Measurements from ENCODE around the gene NPAS3.

DNA sequence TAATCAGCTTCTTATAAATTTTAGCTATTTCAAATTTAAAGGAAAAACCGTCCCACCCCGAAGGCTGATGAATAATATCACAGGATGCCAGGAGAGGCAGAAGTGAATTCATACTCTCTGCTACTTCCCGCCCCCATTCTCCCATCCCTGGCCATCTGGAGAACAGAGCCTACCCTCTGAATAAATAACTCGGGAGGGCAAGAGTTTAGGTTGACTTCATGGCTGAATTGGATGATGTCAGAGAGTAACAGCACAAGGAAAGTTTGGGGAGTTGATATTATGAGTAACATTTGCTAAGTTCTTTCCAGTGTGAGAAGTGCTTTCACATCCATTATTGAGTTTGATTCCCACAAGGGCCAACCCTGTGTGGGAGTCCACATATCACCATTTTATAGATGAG, 770.6 kb downstream of the NPAS3 start:
- no peak for TF ChIP-seq POLR2A (IDR thresholded peaks at IDR 0.05)
- TF ChIP-seq, protein P1, sequence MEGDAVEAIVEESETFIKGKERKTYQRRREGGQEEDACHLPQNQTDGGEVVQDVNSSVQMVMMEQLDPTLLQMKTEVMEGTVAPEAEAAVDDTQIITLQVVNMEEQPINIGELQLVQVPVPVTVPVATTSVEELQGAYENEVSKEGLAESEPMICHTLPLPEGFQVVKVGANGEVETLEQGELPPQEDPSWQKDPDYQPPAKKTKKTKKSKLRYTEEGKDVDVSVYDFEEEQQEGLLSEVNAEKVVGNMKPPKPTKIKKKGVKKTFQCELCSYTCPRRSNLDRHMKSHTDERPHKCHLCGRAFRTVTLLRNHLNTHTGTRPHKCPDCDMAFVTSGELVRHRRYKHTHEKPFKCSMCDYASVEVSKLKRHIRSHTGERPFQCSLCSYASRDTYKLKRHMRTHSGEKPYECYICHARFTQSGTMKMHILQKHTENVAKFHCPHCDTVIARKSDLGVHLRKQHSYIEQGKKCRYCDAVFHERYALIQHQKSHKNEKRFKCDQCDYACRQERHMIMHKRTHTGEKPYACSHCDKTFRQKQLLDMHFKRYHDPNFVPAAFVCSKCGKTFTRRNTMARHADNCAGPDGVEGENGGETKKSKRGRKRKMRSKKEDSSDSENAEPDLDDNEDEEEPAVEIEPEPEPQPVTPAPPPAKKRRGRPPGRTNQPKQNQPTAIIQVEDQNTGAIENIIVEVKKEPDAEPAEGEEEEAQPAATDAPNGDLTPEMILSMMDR (IDR thresholded peaks at IDR 0.05), result no peak
